H9 (cell line): ENCODE data around the gene RPRD2. TPM values are rescaled to one million over a fixed set of nuclear protein-coding genes. Genes with fewer than 3 reads are reported as not detected.

Experiments
- DNase-seq: peaks from one replicate; pipeline ENCODE4 v3.0.0-alpha.2; 2017
- H2AFZ ChIP-seq: one replicate; pipeline ENCODE4 v1.6.1; 2013; ENCODE audit warnings: mild to moderate bottlenecking, low read length, control low read depth, moderate library complexity
- H2AK5ac ChIP-seq: 2 replicates; pipeline ENCODE4 v1.6.1; 2013; ENCODE audit warnings: low read length, control low read depth, mixed read lengths; ENCODE audit not compliant: insufficient read length
- H2BK120ac ChIP-seq: one replicate; pipeline ENCODE4 v1.6.1; 2013; ENCODE audit warnings: low read depth, mild to moderate bottlenecking, low read length, control low read depth, inconsistent platforms; ENCODE audit not compliant: poor library complexity, severe bottlenecking
- H2BK12ac ChIP-seq: 2 replicates; pipeline ENCODE4 v1.6.1; 2013; ENCODE audit warnings: low read length, control low read depth, mixed read lengths, low read depth; ENCODE audit not compliant: insufficient read length
- H2BK15ac ChIP-seq: 2 replicates; pipeline ENCODE4 v1.6.1; 2013; ENCODE audit warnings: low read depth, low read length, control low read depth
- H2BK20ac ChIP-seq: one replicate; pipeline ENCODE4 v1.6.1; 2013; ENCODE audit warnings: low read depth, mild to moderate bottlenecking, low read length, control low read depth, inconsistent platforms; ENCODE audit not compliant: poor library complexity, severe bottlenecking
- H2BK5ac ChIP-seq: 2 replicates; pipeline ENCODE4 v1.6.1; 2013; ENCODE audit warnings: low read length, control low read depth, mixed read lengths; ENCODE audit not compliant: insufficient read length
- H3K14ac ChIP-seq: 2 replicates; pipeline ENCODE4 v1.6.1; 2013; ENCODE audit warnings: low read length, control low read depth; ENCODE audit not compliant: insufficient read depth
- H3K18ac ChIP-seq: 2 replicates; pipeline ENCODE4 v1.6.1; 2013; ENCODE audit warnings: low read depth, mild to moderate bottlenecking, mixed read lengths, low read length, control low read depth; ENCODE audit not compliant: insufficient read length
- H3K23ac ChIP-seq: 2 replicates; pipeline ENCODE4 v1.6.1; 2013; ENCODE audit warnings: low read length, control low read depth, mixed read lengths, low read depth; ENCODE audit not compliant: insufficient read length
- H3K23me2 ChIP-seq: 2 replicates; pipeline ENCODE4 v1.6.1; 2013; ENCODE audit warnings: low read depth, mild to moderate bottlenecking, mixed read lengths, low read length, control low read depth; ENCODE audit not compliant: insufficient read length, poor library complexity, severe bottlenecking
- H3K27ac ChIP-seq: 2 replicates; pipeline ENCODE4 v1.5.1; 2013; ENCODE audit warnings: low read length, control low read depth, mixed read lengths, low read depth; ENCODE audit not compliant: insufficient read length
- H3K27me3 ChIP-seq: 2 replicates; pipeline ENCODE4 v1.6.1; 2013; ENCODE audit warnings: low read length, control low read depth, inconsistent platforms; ENCODE audit not compliant: insufficient read depth
- H3K4ac ChIP-seq: 2 replicates; pipeline ENCODE4 v1.6.1; 2013; ENCODE audit warnings: low read depth, mild to moderate bottlenecking, control low read depth, inconsistent platforms, low read length, moderate library complexity
- H3K4me1 ChIP-seq: 2 replicates; pipeline ENCODE4 v1.6.1; 2013; ENCODE audit warnings: low read length, control low read depth, inconsistent platforms; ENCODE audit not compliant: insufficient read depth
- H3K4me2 ChIP-seq: 2 replicates; pipeline ENCODE4 v1.6.1; 2013; ENCODE audit warnings: low read length, control low read depth, mixed read lengths; ENCODE audit not compliant: insufficient read length, insufficient read depth
- H3K56ac ChIP-seq: 2 replicates; pipeline ENCODE4 v1.6.1; 2013; ENCODE audit warnings: low read depth, mild to moderate bottlenecking, mixed read lengths, low read length, control low read depth; ENCODE audit not compliant: insufficient read length
- H3K79me1 ChIP-seq: 2 replicates; pipeline ENCODE4 v1.6.1; 2013; ENCODE audit warnings: low read depth, mild to moderate bottlenecking, moderate library complexity, low read length, control low read depth, inconsistent platforms; ENCODE audit not compliant: insufficient read depth, poor library complexity, severe bottlenecking
- H3K79me2 ChIP-seq: 2 replicates; pipeline ENCODE4 v1.6.1; 2013; ENCODE audit warnings: low read length, control low read depth, inconsistent platforms; ENCODE audit not compliant: insufficient read depth
- H3K9ac ChIP-seq: 2 replicates; pipeline ENCODE4 v1.6.1; 2013; ENCODE audit warnings: low read length, control low read depth, mixed read lengths; ENCODE audit not compliant: insufficient read length; ENCODE audit errors: extremely low read depth
- H3K9me3 ChIP-seq: one replicate; pipeline ENCODE4 v1.6.1; 2013; ENCODE audit warnings: low read depth, low read length, inconsistent platforms; ENCODE audit not compliant: control insufficient read depth
- H3T11ph ChIP-seq: one replicate; pipeline ENCODE4 v1.6.1; 2013; ENCODE audit warnings: mild to moderate bottlenecking, low read length, control low read depth, inconsistent platforms
- H4K20me1 ChIP-seq: one replicate; pipeline ENCODE4 v1.6.1; 2013; ENCODE audit not compliant: control insufficient read depth, insufficient read length, insufficient read depth
- H4K5ac ChIP-seq: 2 replicates; pipeline ENCODE4 v1.6.1; 2013; ENCODE audit warnings: low read depth, mild to moderate bottlenecking, mixed read lengths, low read length, control low read depth; ENCODE audit not compliant: insufficient read length
- H4K8ac ChIP-seq: replicated peaks from 2 replicates; pipeline ENCODE4 v1.6.1; 2013; ENCODE audit warnings: low read length, control low read depth, mixed read lengths, low read depth; ENCODE audit not compliant: insufficient read length
- H4K91ac ChIP-seq: 2 replicates; pipeline ENCODE4 v1.6.1; 2013; ENCODE audit warnings: low read depth, mild to moderate bottlenecking, moderate library complexity, mixed read lengths, low read length, control low read depth; ENCODE audit not compliant: insufficient read length
- H3K27ac Mint-ChIP-seq, 3 experiments: 2 replicates in 2 of 3; 3 replicates in 1 of 3; pipeline ENCODE4 v1.8.0; 2020 to 2021; ENCODE audit warnings: mixed read lengths in 3 of 3, mild to moderate bottlenecking in 1 of 3, moderate library complexity in 1 of 3
- H3K27me3 Mint-ChIP-seq: 2 replicates; pipeline ENCODE4 v1.8.0; 2021; ENCODE audit warnings: low read depth, mild to moderate bottlenecking, moderate library complexity, mixed read lengths
- H3K36me3 Mint-ChIP-seq, 3 experiments: 2 replicates in 2 of 3; 3 replicates in 1 of 3; pipeline ENCODE4 v1.8.0; 2020 to 2021; ENCODE audit warnings: low read depth in 3 of 3, mixed read lengths in 3 of 3; ENCODE audit not compliant: insufficient read depth in 1 of 3
- H3K4me1 Mint-ChIP-seq, 2 experiments: 2 replicates each; pipeline ENCODE4 v1.8.0; 2020; ENCODE audit warnings: mixed read lengths in 2 of 2
- H3K4me3 Mint-ChIP-seq, 2 experiments: 2 replicates in 1 of 2; 3 replicates in 1 of 2; pipeline ENCODE4 v1.8.0; 2020 to 2021; ENCODE audit warnings: mild to moderate bottlenecking in 2 of 2, mixed read lengths in 2 of 2, moderate library complexity in 1 of 2
- H3K9me3 Mint-ChIP-seq, 2 experiments: 2 replicates in 1 of 2; 3 replicates in 1 of 2; pipeline ENCODE4 v1.8.0; 2020; ENCODE audit warnings: mild to moderate bottlenecking in 2 of 2, mixed read lengths in 2 of 2, moderate library complexity in 1 of 2
- WGBS: extraction: QIAGEN DNeasy Blood & Tissue Kit; methylation state at CpG from one replicate; pipeline ENCODE4 v1.1.7; 2013; ENCODE audit warnings: missing lambda C conversion rate, low lambda C conversion rate, mixed read lengths; ENCODE audit not compliant: insufficient read length; ENCODE audit errors: extremely low coverage; 5-methylcytosine and 5-hydroxymethylcytosine counted together
- total RNA-seq: library from RNA; stranded (reverse); gene quantifications from 2 replicates; pipeline ENCODE4 v1.2.1, GENCODE V29; 2021
- TF ChIP-seq, protein P1 (sequence below): fragments of 200-600 bp; sonication (generic); conservative IDR thresholded peaks from 3 replicates; pipeline ENCODE4 v1.8.0; 2021; ENCODE audit warnings: antibody characterized with exemption, mild to moderate bottlenecking

RPRD2 gene
- total RNA-seq, 1 experiment from 2014 or later = 39.0 TPM

DNA sequence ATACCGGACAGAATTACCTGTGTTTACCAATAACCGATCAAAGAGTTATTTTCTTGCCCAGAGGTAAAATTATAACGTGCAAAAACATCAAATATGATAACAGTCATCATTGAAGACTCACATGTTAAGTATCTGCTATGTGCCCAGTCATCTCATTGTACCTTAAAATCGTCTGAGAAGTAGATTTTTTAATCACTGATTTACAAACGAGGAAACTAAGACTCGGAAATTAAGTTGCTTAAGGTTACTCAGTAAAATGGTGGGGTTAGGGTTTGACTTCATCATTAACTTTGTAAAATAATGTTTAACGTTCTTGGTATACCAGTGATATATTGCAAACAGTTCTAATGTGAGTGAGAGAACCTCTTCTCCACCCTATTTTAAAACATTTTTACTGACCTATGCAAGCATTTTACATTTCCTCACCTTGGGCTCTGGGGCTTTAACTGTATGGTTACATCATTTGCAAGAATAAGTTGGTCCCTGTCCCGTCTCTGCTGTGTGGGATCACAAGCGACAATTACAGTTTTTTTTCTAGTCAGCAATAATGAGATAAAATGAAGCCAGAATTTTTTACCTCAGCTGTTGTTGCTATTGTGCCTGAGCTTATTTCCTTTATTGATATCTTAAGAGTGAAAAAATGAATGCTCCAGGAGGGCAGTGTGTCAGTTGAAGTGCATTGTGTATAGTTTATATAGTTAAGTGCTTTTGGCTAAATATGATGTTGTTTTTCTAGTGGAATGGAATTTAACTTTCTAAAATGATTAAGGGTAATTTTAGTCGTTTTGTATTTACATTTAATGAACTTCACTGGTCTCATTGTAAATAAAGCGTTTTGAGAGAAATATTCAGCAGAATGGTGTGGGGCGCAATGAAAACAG, 2.7 kb downstream of the RPRD2 start:
- no peak for DNase-seq
- Histone ChIP-seq H4K8ac (no peak overlapping the region), H3K4ac (no peak overlapping the region), H3K14ac (no peak overlapping the region), H2BK5ac (no peak overlapping the region), H2AK5ac (no peak overlapping the region), H2BK20ac (no peak overlapping the region), H3K9me3 (no peaks in the 10 kb centered on the region), H2BK15ac (no peak overlapping the region), H4K20me1 (no peaks in the 10 kb centered on the region), H2BK12ac (no peak overlapping the region), H3K9ac (peak overlapping the region; percentile 64), H3K23me2 (peaks cover 10% of the 10 kb centered on the region), H2AFZ (no peak overlapping the region), H3K18ac (no peak overlapping the region), H3K23ac (no peak overlapping the region), H3K79me2 (peaks cover 49% of the 10 kb centered on the region; the same call in 1 of the 2 replicates), H3K27ac (no peak overlapping the region), H4K5ac (no peak overlapping the region), H3K4me1 (no peaks in the 10 kb centered on the region), H3K79me1 (no peaks in the 10 kb centered on the region), H3T11ph (no peak overlapping the region), H3K4me2 (peak overlapping the region; percentile 92), H2BK120ac (no peak overlapping the region), H3K27me3 (no peaks in the 10 kb centered on the region), H3K56ac (no peak overlapping the region), H4K91ac (no peak overlapping the region)
- TF ChIP-seq, protein P1, sequence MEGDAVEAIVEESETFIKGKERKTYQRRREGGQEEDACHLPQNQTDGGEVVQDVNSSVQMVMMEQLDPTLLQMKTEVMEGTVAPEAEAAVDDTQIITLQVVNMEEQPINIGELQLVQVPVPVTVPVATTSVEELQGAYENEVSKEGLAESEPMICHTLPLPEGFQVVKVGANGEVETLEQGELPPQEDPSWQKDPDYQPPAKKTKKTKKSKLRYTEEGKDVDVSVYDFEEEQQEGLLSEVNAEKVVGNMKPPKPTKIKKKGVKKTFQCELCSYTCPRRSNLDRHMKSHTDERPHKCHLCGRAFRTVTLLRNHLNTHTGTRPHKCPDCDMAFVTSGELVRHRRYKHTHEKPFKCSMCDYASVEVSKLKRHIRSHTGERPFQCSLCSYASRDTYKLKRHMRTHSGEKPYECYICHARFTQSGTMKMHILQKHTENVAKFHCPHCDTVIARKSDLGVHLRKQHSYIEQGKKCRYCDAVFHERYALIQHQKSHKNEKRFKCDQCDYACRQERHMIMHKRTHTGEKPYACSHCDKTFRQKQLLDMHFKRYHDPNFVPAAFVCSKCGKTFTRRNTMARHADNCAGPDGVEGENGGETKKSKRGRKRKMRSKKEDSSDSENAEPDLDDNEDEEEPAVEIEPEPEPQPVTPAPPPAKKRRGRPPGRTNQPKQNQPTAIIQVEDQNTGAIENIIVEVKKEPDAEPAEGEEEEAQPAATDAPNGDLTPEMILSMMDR = no peak
- no peaks in the 10 kb centered on the region; the same call in none of the 2 replicates for H3K27me3 Mint-ChIP-seq
- H3K27ac Mint-ChIP-seq = peak overlapping the region; percentile 83 to 100 (median 100); a peak in 5 of 7 replicates
- H3K9me3 Mint-ChIP-seq = no peaks in the 10 kb centered on the region; a peak in 2 of 5 replicates
- H3K36me3 Mint-ChIP-seq = peaks cover 5 to 8% (median 7%) of the 10 kb centered on the region in 3 experiments; a peak in 5 of 7 replicates
- H3K4me1 Mint-ChIP-seq = peaks cover 21 to 23% of the 10 kb centered on the region in 2 experiments
- peak overlapping the region; percentile 92 to 98 for H3K4me3 Mint-ChIP-seq
- WGBS = 100% methylated on average over 1 of the region's 12 CpGs
